Hepatocyte (in vitro differentiated cells): Measurements from ENCODE around the gene GNB1L.

Source experiments
- EZH2 ChIP-seq: fragments of 200-600 bp; sonication (generic); IDR thresholded peaks from 2 replicates; pipeline ENCODE4 v1.6.1; 2016; ENCODE audit warnings: antibody characterized with exemption, mild to moderate bottlenecking, borderline replicate concordance
- EZH2phosphoT487 ChIP-seq: fragments of 200-600 bp; sonication (generic); IDR thresholded peaks from one replicate; pipeline ENCODE4 v1.6.1; 2018; ENCODE audit warnings: antibody characterized with exemption, mild to moderate bottlenecking, low read depth, moderate library complexity; ENCODE audit not compliant: unreplicated experiment, severe bottlenecking
- TF ChIP-seq, protein P1 (sequence below): fragments of 200-600 bp; sonication (generic); IDR thresholded peaks from 2 replicates; pipeline ENCODE4 v1.5.1; 2016; ENCODE audit warnings: antibody characterized with exemption, mild to moderate bottlenecking; ENCODE audit not compliant: poor library complexity

DNA sequence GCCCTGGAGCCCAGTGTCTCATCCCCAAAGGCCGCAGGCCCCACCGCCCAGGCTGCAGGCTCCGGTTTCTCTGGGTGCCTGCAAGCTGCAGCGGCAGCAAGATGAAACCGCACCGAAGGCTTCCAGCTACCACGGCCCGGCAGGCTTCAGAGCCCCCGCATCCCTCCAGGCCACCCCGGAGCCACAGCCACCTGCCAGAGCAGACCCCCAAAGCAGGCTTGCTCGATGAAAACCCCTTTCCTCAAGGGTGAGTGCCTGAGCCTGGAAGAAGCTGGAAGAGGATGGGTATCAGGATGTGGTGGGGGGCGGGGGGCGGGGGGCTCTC is 24.5 kb upstream of the GNB1L start:
- TF ChIP-seq, protein P1, sequence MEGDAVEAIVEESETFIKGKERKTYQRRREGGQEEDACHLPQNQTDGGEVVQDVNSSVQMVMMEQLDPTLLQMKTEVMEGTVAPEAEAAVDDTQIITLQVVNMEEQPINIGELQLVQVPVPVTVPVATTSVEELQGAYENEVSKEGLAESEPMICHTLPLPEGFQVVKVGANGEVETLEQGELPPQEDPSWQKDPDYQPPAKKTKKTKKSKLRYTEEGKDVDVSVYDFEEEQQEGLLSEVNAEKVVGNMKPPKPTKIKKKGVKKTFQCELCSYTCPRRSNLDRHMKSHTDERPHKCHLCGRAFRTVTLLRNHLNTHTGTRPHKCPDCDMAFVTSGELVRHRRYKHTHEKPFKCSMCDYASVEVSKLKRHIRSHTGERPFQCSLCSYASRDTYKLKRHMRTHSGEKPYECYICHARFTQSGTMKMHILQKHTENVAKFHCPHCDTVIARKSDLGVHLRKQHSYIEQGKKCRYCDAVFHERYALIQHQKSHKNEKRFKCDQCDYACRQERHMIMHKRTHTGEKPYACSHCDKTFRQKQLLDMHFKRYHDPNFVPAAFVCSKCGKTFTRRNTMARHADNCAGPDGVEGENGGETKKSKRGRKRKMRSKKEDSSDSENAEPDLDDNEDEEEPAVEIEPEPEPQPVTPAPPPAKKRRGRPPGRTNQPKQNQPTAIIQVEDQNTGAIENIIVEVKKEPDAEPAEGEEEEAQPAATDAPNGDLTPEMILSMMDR, result no peak
- TF ChIP-seq EZH2phosphoT487 (no peak), EZH2 (no peak)
